NCI-H2227 treated with DMSO at 0.1 percent for 48 hours (cell line): Measurements from ENCODE around the gene C3AR1.
"Not testable (repeated sequence)": the region's sequence is repeated elsewhere in the genome, so short reads cannot be mapped to it uniquely, and the experiment has no call there.

Experiments
- DNase-seq: peaks from one replicate; lab custom pipeline; 2025; lab: John Stamatoyannopoulos, UW

Gene C3AR1

DNA sequence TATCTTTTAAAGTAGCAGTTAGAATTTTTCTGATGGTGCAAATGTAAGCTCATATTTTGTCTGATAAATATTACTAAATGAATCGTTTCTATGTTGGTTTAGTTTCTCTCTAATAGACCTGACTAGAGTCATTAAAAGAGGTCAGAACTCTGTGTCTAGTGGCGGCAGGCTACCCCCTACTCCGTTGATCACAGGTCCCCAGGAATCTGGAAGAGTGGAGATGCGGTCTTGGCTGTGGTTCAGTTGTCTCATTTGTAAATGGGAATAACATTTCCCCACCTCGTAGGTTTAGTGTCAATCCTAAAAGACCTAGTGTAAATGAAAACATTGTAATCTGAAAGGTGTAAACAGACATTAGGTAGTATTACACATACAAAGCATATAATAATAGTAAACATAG is 38.3 kb downstream of the C3AR1 start:
- no peak for DNase-seq

DNA sequence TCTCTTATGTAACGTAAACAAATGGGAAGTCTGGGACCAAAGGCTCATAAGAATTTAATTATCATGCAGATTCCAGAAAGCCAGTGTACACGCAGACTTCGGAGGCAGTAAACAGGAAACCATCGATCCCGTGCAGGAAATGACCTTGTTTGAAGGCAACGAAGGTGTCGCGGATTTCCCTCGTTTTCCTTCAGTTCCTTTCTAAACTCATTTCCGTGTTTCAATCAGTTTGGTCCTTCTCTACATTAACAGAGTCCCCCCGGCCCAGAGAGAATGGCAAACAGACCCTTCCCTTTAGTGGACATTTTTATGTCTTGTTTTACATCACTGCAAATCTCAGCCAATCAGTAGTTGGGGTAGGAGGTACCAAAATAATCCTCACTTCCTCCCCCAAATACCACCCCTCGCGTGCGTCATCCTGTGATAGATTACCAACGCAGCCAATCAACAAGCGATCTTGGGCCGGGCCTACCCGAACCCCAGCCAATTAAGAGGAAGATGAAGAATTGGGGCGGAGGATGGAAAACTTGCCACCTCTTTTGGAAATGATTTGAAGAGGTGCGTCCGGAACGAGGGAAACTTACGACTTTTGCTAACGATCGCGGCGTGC is 39.8 kb downstream of the C3AR1 start:
- DNase-seq: peak; percentile 94

GRCh38 chr12:8018666-8019581 is 47.2 kb downstream of the C3AR1 start:
- DNase-seq: no peak

- not testable (repeated sequence) for DNase-seq
Observed at GRCh38 chr12:8018213-8018612, 47.9 kb downstream of the C3AR1 start.

DNA sequence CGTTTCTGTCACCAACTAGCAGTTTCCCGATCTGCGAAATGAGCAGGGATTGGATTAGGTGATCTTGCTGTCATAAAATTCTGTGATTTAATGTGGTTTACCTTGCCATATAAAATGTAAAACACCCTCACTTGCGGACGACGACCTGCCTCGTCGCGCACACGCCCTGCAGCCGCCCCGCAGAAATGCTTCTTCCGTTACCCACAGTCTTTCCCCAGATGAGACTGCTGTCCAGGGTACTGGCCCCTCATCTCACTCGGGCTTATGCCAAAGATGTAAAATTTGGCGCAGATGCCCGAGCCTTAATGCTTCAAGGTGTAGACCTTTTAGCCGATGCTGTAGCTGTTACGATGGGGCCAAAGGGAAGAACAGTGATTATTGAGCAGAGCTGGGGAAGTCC is 51.3 kb downstream of the C3AR1 start:
- no peak for DNase-seq

DNA sequence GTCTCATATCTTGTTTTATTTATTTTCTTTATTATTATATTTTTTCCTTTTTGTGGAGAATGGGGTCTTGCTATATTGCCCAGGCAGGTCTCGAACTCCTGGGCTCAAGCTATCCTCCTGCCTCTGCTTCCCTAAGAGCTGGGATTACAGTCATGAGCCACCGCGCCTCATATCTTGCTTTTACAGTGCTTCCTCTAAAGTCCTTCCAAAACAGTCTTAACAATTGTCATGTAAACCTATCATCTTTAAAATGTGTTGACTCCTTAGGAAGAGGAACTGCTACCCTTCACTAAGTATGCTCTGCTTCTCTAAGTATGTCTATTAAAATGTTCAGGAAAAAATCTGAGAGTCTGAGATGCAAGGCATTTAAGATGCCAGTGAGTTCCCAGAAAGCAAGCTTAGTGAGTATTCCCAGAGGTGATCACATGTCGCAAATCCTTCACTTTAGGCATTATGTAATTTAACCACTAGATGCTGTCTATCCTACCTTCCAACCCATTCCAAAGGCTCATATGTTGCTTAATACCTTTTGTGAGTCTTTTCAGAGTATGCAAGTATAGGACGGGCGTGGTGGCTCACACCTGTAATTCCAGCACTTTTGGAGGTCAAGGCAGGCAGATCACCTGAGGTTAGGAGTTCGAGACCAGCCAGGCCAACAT is 53.4 kb downstream of the C3AR1 start:
- no peak for DNase-seq

GRCh38 chr12:8011331-8011730 is 54.8 kb downstream of the C3AR1 start:
- DNase-seq: no peak
